Trophoblast cell (in vitro differentiated cells and primary cell): Measurements from ENCODE around the gene PARP9.

Experiments
- DNase-seq, 2 donors: peaks; one replicate each; pipeline ENCODE4 v3.0.0-alpha.2; 2016
- H2AFZ ChIP-seq: 2 replicates; pipeline ENCODE4 v1.6.1; 2013; ENCODE audit warnings: low read length, moderate library complexity, mild to moderate bottlenecking; ENCODE audit not compliant: insufficient read depth, poor library complexity
- H2AK5ac ChIP-seq: 2 replicates; pipeline ENCODE4 v1.6.1; 2013; ENCODE audit warnings: mild to moderate bottlenecking, low read length
- H2BK120ac ChIP-seq: 2 replicates; pipeline ENCODE4 v1.6.1; 2013; ENCODE audit warnings: low read length, mild to moderate bottlenecking, moderate library complexity; ENCODE audit not compliant: insufficient read depth, poor library complexity
- H2BK12ac ChIP-seq: 2 replicates; pipeline ENCODE4 v1.6.1; 2013; ENCODE audit warnings: mild to moderate bottlenecking, low read length, moderate library complexity
- H2BK5ac ChIP-seq: 2 replicates; pipeline ENCODE4 v1.6.1; 2013; ENCODE audit warnings: low read length, low read depth, moderate library complexity, mild to moderate bottlenecking; ENCODE audit not compliant: poor library complexity
- H3K14ac ChIP-seq: 2 replicates; pipeline ENCODE4 v1.6.1; 2013; ENCODE audit warnings: mild to moderate bottlenecking, low read length
- H3K18ac ChIP-seq: 2 replicates; pipeline ENCODE4 v1.6.1; 2013; ENCODE audit warnings: mild to moderate bottlenecking, low read length
- H3K23ac ChIP-seq: 2 replicates; pipeline ENCODE4 v1.6.1; 2013; ENCODE audit warnings: low read length
- H3K27ac ChIP-seq: 2 replicates; pipeline ENCODE4 v1.5.1; 2013; ENCODE audit warnings: low read depth, mild to moderate bottlenecking, inconsistent platforms, low read length, moderate library complexity
- H3K27me3 ChIP-seq: 2 replicates; pipeline ENCODE4 v1.6.1; 2013; ENCODE audit warnings: inconsistent platforms, mild to moderate bottlenecking, low read length, moderate library complexity; ENCODE audit not compliant: insufficient read depth
- H3K36me3 ChIP-seq, 2 experiments: 1 replicate in 1 of 2; 2 replicates in 1 of 2; pipeline ENCODE4 v1.6.1; 2013; ENCODE audit warnings: low read length in 2 of 2, mild to moderate bottlenecking in 2 of 2, moderate library complexity in 1 of 2; ENCODE audit not compliant: insufficient read depth in 2 of 2, control insufficient read depth in 1 of 2
- H3K4ac ChIP-seq: 2 replicates; pipeline ENCODE4 v1.6.1; 2013; ENCODE audit warnings: low read depth, mild to moderate bottlenecking, low read length, moderate library complexity
- H3K4me1 ChIP-seq, 2 experiments: 1 replicate in 1 of 2; 2 replicates in 1 of 2; pipeline ENCODE4 v1.6.1; 2013; ENCODE audit warnings: low read length in 2 of 2, mild to moderate bottlenecking in 2 of 2, moderate library complexity in 1 of 2; ENCODE audit not compliant: insufficient read depth in 2 of 2, control insufficient read depth in 1 of 2
- H3K4me2 ChIP-seq: 2 replicates; pipeline ENCODE4 v1.6.1; 2013; ENCODE audit warnings: inconsistent platforms, mild to moderate bottlenecking, low read length, moderate library complexity
- H3K4me3 ChIP-seq: 2 replicates; pipeline ENCODE4 v1.5.1; 2013; ENCODE audit warnings: mild to moderate bottlenecking, low read depth, low read length, inconsistent platforms
- H3K79me1 ChIP-seq: one replicate; pipeline ENCODE4 v1.6.1; 2013; ENCODE audit warnings: low read length
- H3K79me2 ChIP-seq: 2 replicates; pipeline ENCODE4 v1.6.1; 2013; ENCODE audit warnings: low read length, mild to moderate bottlenecking; ENCODE audit not compliant: control insufficient read depth, insufficient read depth, poor library complexity
- H3K9ac ChIP-seq: 2 replicates; pipeline ENCODE4 v1.6.1; 2013; ENCODE audit warnings: mild to moderate bottlenecking, low read length
- H3K9me3 ChIP-seq: 2 replicates; pipeline ENCODE4 v1.6.1; 2013; ENCODE audit warnings: low read depth, mild to moderate bottlenecking, control low read depth, inconsistent platforms, low read length; ENCODE audit not compliant: insufficient read depth
- H4K12ac ChIP-seq: 2 replicates; pipeline ENCODE4 v1.6.1; 2013; ENCODE audit warnings: low read depth, mild to moderate bottlenecking, low read length, moderate library complexity
- H4K8ac ChIP-seq: 2 replicates; pipeline ENCODE4 v1.6.1; 2013; ENCODE audit warnings: low read depth, mild to moderate bottlenecking, low read length, moderate library complexity
- H4K91ac ChIP-seq: one replicate; pipeline ENCODE4 v1.6.1; 2013; ENCODE audit warnings: low read depth, mild to moderate bottlenecking, low read length, moderate library complexity
- WGBS: extraction: QIAGEN DNeasy Blood & Tissue Kit; methylation state at CpG from one replicate; pipeline ENCODE4 v1.1.7; 2013; ENCODE audit warnings: missing lambda C conversion rate; ENCODE audit not compliant: insufficient read length, insufficient coverage; ENCODE audit errors: extremely low coverage; 5-methylcytosine and 5-hydroxymethylcytosine counted together

PARP9 gene

GRCh38 chr3:122535964-122536631 lies 28.0 kb downstream of the PARP9 start:
- Histone ChIP-seq H3K4me1 (peaks cover 6% of the 10 kb centered on the region in 2 experiments), H3K23ac (no peak overlapping the region), H3K27me3 (no peaks in the 10 kb centered on the region), H3K4ac (no peak overlapping the region), H2AK5ac (no peak overlapping the region), H3K27ac (no peak overlapping the region), H3K79me1 (no peaks in the 10 kb centered on the region), H2BK5ac (no peak overlapping the region), H2AFZ (no peak overlapping the region), H3K4me3 (no peak overlapping the region), H3K36me3 (no peaks in the 10 kb centered on the region), H2BK120ac (no peak overlapping the region), H3K9ac (no peak overlapping the region), H3K79me2 (no peaks in the 10 kb centered on the region), H3K9me3 (no peaks in the 10 kb centered on the region), H3K18ac (no peak overlapping the region), H3K14ac (no peak overlapping the region), H2BK12ac (no peak overlapping the region), H4K8ac (no peak overlapping the region), H3K4me2 (no peak overlapping the region), H4K12ac (no peak overlapping the region), H4K91ac (no peak overlapping the region)
- DNase-seq: peak in 1 of 2 donors; percentile 14
- no CpG with 5 or more reads among the region's 6 CpGs for WGBS

- no peak overlapping the region for H2AK5ac ChIP-seq
- peak overlapping the region; percentile 18 for H3K4me2 ChIP-seq
- no peak overlapping the region for H2AFZ ChIP-seq
- peak; percentile 87 to 88 for DNase-seq
- no peak overlapping the region for H3K9ac ChIP-seq
- H3K79me2 ChIP-seq: no peaks in the 10 kb centered on the region
- H3K9me3 ChIP-seq: no peaks in the 10 kb centered on the region
- no peak overlapping the region for H3K4ac ChIP-seq
- H2BK5ac ChIP-seq: no peak overlapping the region
- no peak overlapping the region for H2BK12ac ChIP-seq
- no CpG with 5 or more reads among the region's 1 CpG for WGBS
- H3K14ac ChIP-seq: no peak overlapping the region
- H3K18ac ChIP-seq: no peak overlapping the region
- no peak overlapping the region for H4K91ac ChIP-seq
- H2BK120ac ChIP-seq: no peak overlapping the region
- H3K36me3 ChIP-seq: no peaks in the 10 kb centered on the region
- no peaks in the 10 kb centered on the region for H3K79me1 ChIP-seq
- no peak overlapping the region for H3K4me3 ChIP-seq
- peaks cover 6% of the 10 kb centered on the region in 2 experiments for H3K4me1 ChIP-seq
- H3K23ac ChIP-seq: no peak overlapping the region
- no peak overlapping the region for H3K27ac ChIP-seq
- no peak overlapping the region for H4K12ac ChIP-seq
- H3K27me3 ChIP-seq: no peaks in the 10 kb centered on the region
- H4K8ac ChIP-seq: no peak overlapping the region
Measured at GRCh38 chr3:122533931-122534334, 30.2 kb downstream of the PARP9 start.

- H3K27ac ChIP-seq: no peak overlapping the region
- H3K36me3 ChIP-seq: no peaks in the 10 kb centered on the region
- no CpG with 5 or more reads among the region's 2 CpGs for WGBS
- no peak overlapping the region for H2BK120ac ChIP-seq
- H4K12ac ChIP-seq: no peak overlapping the region
- no peak overlapping the region for H3K4ac ChIP-seq
- no peak overlapping the region for H3K18ac ChIP-seq
- H3K23ac ChIP-seq: no peak overlapping the region
- H2BK12ac ChIP-seq: no peak overlapping the region
- no peaks in the 10 kb centered on the region for H3K79me2 ChIP-seq
- no peak overlapping the region for H2AFZ ChIP-seq
- H3K9me3 ChIP-seq: no peaks in the 10 kb centered on the region
- H3K79me1 ChIP-seq: no peaks in the 10 kb centered on the region
- H3K4me1 ChIP-seq: peaks cover 6% of the 10 kb centered on the region in 2 experiments
- no peak overlapping the region for H2AK5ac ChIP-seq
- no peak overlapping the region for H3K9ac ChIP-seq
- H4K8ac ChIP-seq: no peak overlapping the region
- no peak overlapping the region for H3K4me3 ChIP-seq
- H2BK5ac ChIP-seq: no peak overlapping the region
- H3K4me2 ChIP-seq: no peak overlapping the region
- DNase-seq: no peak
- H4K91ac ChIP-seq: no peak overlapping the region
- no peaks in the 10 kb centered on the region for H3K27me3 ChIP-seq
- H3K14ac ChIP-seq: no peak overlapping the region
Measured at GRCh38 chr3:122533480-122533879, 30.6 kb downstream of the PARP9 start.

- no peak overlapping the region for H4K12ac ChIP-seq
- H2AK5ac ChIP-seq: no peak overlapping the region
- no peak overlapping the region for H2BK120ac ChIP-seq
- no peak overlapping the region for H3K4me3 ChIP-seq
- no peak overlapping the region for H2BK12ac ChIP-seq
- no peaks in the 10 kb centered on the region for H3K79me2 ChIP-seq
- no peak overlapping the region for H4K8ac ChIP-seq
- no peak overlapping the region for H2AFZ ChIP-seq
- no peaks in the 10 kb centered on the region for H3K79me1 ChIP-seq
- no peaks in the 10 kb centered on the region for H3K27me3 ChIP-seq
- DNase-seq: no peak
- H3K9ac ChIP-seq: no peak overlapping the region
- no peak overlapping the region for H3K18ac ChIP-seq
- H3K4ac ChIP-seq: no peak overlapping the region
- H4K91ac ChIP-seq: no peak overlapping the region
- no peak overlapping the region for H3K23ac ChIP-seq
- H3K9me3 ChIP-seq: no peaks in the 10 kb centered on the region
- no CpG with 5 or more reads among the region's 2 CpGs for WGBS
- H3K27ac ChIP-seq: no peak overlapping the region
- H3K36me3 ChIP-seq: no peaks in the 10 kb centered on the region
- no peak overlapping the region for H3K14ac ChIP-seq
- no peak overlapping the region for H3K4me2 ChIP-seq
- no peak overlapping the region for H2BK5ac ChIP-seq
- peaks cover 4 to 6% of the 10 kb centered on the region in 2 experiments for H3K4me1 ChIP-seq
Measured at GRCh38 chr3:122530164-122530563, 33.9 kb downstream of the PARP9 start.
